Activated T-cell treated with anti-CD3 and anti-CD28 coated beads, Interleukin-2, amount 50 U/mL, for 48 hours (primary cell): Measurements from ENCODE around the gene SDF4.

Experiments
- DNase-seq, 2 experiments: peaks; one replicate each; pipeline ENCODE4 v3.0.0-alpha.2; 2020

SDF4 gene, protein sequence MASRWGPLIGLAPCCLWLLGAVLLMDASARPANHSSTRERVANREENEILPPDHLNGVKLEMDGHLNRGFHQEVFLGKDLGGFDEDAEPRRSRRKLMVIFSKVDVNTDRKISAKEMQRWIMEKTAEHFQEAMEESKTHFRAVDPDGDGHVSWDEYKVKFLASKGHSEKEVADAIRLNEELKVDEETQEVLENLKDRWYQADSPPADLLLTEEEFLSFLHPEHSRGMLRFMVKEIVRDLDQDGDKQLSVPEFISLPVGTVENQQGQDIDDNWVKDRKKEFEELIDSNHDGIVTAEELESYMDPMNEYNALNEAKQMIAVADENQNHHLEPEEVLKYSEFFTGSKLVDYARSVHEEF

GRCh38 chr1:1231400-1232207 is at the start of gene SDF4:
Gene SDF4 (minus strand): TSS chr1:1232001. CDS start chr1:1228772, 3,229 bp downstream.
- peak; percentile 96 to 97 for DNase-seq

DNA sequence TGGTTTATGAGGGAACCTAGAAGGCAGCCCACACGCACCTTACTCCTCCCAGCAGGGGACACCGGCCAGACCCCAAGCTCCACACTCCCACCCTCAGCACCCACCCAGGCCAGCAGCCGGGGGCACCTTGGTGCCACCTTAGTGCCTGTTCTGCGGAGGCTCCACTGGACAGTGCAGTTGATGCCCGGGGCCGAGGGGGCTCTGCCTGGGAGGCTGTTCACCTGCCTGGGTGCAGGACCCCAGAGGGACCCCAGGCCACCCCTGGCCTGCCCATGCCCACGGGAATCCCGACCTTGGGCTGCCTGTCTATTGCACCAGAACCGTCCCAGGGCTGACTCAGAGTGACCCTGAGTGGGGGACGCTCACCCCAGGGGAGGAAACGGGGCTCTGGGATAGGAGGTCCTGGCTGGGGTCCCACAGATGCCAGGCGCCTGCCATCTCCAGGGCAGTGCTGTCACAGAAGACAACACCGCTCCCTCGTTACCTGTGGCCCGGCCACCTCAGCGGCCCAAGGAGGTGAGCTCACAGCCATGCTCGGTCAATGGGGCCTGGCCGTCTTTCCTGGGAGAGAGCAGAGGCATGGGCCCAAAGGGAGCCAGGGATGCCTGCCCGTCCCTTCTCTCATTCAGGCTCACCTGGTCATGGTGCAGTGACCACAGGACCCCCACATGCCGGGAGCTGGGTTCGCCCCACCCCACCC is 49.1 kb upstream of the SDF4 start:
- DNase-seq: no peak

DNA sequence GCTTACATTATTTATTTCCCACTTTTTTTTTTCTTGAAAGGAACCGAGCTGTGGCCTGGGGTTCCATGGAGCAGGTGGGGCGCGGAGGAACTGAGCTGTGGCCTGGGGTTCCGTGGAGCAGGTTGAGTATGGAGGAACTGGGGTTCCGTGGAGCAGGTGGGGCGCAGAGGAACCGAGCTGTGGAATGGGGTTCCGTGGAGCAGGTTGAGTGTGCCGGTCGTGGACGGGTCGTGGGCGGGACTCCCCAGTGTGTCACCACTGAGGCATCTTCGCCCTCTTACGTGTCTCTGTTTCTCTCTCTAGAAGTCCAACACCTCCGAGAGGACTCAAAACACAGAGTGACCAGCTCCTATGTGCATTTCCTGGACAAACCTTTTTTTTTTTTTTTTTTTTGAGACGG is 47.2 kb upstream of the SDF4 start:
- no peak for DNase-seq

- DNase-seq: no peak
Measured at GRCh38 chr1:1278620-1279019, 46.8 kb upstream of the SDF4 start.

- no peak for DNase-seq
Measured at GRCh38 chr1:1275836-1276235, 44.0 kb upstream of the SDF4 start.

DNA sequence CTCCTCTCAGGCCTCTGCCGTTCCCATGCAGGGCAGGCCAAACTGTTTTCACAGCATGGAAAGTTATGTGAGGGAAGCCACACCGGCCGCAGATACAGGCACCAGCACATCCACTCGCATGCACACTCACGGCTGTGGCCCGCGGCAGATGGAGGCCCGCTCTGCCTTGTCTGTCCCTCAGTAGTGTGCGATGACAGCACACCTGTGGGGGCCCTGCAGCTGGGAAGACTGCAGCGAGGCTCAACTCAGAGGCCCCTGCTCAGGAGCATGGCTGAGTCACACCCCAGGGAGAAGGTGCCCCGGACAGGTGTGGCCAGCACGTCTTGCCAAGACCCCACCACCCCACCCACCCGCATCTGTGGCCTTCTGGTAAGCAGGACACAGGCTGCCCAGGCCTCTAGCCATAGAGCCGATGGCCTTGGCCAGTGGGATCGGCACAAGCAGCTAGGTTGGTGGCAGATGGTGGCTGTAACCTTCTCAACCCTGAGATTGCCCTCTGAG is 43.2 kb upstream of the SDF4 start:
- DNase-seq: no peak

GRCh38 chr1:1274299-1274930 is 42.6 kb upstream of the SDF4 start:
- no peak for DNase-seq

- DNase-seq: peak; percentile 94 to 96
Measured at GRCh38 chr1:1273512-1274298, 41.9 kb upstream of the SDF4 start, which contains the start of gene UBE2J2. Gene UBE2J2 (minus strand): TSS chr1:1273854. CDS start chr1:1267992, 5,862 bp downstream.

- no peak for DNase-seq
Measured at GRCh38 chr1:1273209-1273511, 41.4 kb upstream of the SDF4 start.

- no peak for DNase-seq
Measured at GRCh38 chr1:1272341-1273208, 40.8 kb upstream of the SDF4 start.

DNA sequence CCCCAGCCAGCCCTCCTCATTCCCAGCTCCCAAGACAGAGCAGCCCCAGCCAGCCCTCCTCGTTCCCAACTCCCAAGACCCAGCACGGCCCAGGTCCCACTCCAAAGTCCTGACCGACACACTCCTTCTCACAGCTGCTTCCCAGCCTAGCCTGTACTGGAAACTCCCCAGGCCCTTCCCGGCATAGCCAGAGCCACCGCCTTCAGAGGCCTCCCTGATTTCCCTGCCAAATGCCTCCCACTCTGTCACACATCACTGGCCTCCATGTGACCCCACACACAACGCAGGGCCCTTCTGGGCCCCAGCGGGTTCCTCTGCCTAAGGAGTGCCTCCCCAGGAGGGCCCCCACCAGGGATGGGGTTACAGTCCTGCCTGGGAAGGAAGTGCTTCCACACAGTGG is 39.0 kb upstream of the SDF4 start:
- no peak for DNase-seq

DNA sequence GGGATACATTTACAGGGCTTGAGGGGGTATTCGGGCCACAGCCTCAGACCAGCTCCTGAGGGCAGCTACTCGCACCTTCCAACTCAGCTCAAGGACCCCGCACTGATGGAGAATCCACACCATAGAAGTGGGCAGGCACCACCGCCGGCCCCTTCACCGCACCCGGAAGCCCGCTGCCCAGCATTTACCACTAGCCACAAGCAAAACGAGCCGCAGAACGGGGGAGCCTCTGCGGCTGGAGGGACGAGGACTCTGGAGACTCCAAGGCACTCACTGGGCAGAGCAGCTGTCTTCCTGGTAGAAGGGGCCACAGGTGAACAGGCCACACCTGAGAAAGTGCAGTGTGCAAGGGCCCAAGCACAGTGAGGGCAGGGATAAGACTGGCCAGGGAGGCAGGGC is 36.5 kb upstream of the SDF4 start:
- no peak for DNase-seq

GRCh38 chr1:1267488-1268283 is 35.9 kb upstream of the SDF4 start:
- no peak for DNase-seq

DNA sequence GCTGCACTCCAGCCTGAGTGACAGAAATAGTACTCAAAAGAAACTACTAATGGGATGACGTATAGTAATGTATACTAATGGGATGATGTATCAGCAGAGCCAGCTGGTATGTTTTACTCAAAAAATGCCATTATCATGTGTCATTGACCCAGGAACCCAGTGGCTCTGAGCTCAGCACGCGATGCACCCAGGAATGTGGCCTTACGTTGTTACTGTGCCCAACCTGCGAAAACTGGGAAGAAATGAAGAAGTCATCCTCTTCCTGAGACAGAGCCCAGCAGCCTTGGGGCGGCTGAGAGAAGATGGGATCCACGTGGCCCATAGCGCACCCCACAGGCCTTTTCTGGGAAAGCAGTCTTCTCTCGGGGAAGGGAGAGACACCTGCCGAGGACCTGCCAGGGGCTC is 33.1 kb upstream of the SDF4 start:
- DNase-seq: peak in 1 of 2 experiments; percentile 46

GRCh38 chr1:1264026-1264425 is 32.2 kb upstream of the SDF4 start:
- DNase-seq: no peak

DNA sequence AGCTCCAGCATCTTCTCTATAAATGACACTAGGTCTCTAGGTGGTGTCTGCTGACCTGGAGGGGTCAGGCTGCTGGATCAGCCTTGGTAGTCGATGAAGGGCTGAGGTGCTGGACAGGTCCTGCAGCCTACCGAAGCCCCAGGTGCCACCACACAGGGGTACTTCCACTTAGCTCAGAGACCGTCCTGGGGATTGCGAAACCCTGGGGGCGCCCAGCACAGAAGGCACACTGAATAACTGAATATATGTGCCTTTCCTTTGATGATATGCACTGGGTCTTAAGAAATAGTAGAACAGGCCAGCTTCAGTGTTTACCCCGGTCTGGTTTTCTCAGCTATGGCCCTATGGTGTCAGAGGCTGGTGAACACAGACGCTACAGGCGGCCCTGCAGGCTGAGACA is 31.0 kb upstream of the SDF4 start:
- no peak for DNase-seq

GRCh38 chr1:1262071-1262470 is 30.3 kb upstream of the SDF4 start:
- no peak for DNase-seq

DNA sequence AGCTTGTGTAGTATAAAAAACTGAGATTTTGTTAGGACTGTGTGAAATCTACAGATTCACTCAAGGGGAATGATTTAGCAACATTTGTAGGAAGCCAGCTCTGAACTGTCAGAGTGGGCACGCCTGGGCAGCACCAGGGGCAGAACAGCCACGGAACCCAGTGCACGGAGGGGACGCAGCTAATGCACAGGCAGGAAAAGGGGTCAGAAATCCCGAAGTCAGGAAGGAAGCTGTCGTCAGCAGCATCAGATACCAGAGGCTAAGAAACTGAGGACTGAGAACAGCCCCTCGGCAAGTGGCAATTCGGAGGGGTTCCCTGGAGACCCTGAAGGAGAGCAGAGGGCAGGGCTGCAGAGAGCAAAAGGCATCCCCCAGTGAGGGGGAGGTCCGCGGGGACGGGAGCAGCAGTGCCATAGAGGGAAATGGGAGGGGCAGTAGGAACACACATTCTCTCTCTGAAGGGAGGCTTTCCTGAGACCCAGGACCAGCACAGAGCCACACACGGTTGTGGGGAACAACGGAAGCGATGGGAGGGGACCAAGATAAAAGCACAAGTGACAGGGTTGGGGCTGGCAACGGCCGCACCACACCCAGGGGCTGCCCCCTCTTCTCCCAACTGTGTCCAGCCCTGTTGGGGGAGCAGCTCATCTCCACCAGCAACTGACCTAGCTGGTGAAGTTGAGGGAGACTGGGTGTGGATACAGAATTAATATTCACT is 29.2 kb upstream of the SDF4 start:
- no peak for DNase-seq

GRCh38 chr1:1259951-1260600 is 28.3 kb upstream of the SDF4 start:
- no peak for DNase-seq
